GM12865 (cell line): ENCODE results near the gene SPINK4.
A peak's percentile ranks its signal among the peaks of the same experiment; 100 is the strongest.

Source experiments
- DNase-seq: peaks from one replicate; pipeline ENCODE4 v3.0.0; 2010; ENCODE audit warnings: low read depth
- H3K4me3 ChIP-seq: 2 replicates; pipeline ENCODE4 v1.5.1; 2011; ENCODE audit warnings: mild to moderate bottlenecking, low read depth, low read length, control low read depth
- CTCF ChIP-seq: IDR thresholded peaks from 2 replicates; pipeline ENCODE4 v1.5.1; 2011; ENCODE audit warnings: low read length, control low read depth, low read depth, inconsistent platforms; ENCODE audit not compliant: insufficient read depth; ENCODE audit errors: missing control alignments

SPINK4 gene

GRCh38 chr9:33290247-33291030 is 50.5 kb downstream of the SPINK4 start, which contains the start of gene NFX1:
TSS of gene NFX1 (plus strand) at chr9:33290516. CDS start at chr9:33290573, 57 bp downstream.
- no peak for TF ChIP-seq CTCF
- DNase-seq: peak; percentile 99

GRCh38 chr9:33291031-33291397 is 51.0 kb downstream of the SPINK4 start:
- no peak for DNase-seq
- peak overlapping the region; percentile 85 for H3K4me3 ChIP-seq
- TF ChIP-seq CTCF: no peak

More at GRCh38 chr9:33290247-33291030, 50.5 kb downstream of the SPINK4 start, which contains the start of gene NFX1:
- peak within 1 kb of the TSS; percentile 85 for H3K4me3 ChIP-seq

GRCh38 chr9:33291901-33292300 is 51.9 kb downstream of the SPINK4 start:
- no peak for TF ChIP-seq CTCF
- H3K4me3 ChIP-seq: peak overlapping the region; percentile 3; the same call in 1 of the 2 replicates

GRCh38 chr9:33293782-33294181 is 53.8 kb downstream of the SPINK4 start:
- no peak for DNase-seq
- no peak for TF ChIP-seq CTCF
- no peak overlapping the region for H3K4me3 ChIP-seq

More at GRCh38 chr9:33291901-33292300, 51.9 kb downstream of the SPINK4 start:
- no peak for DNase-seq

GRCh38 chr9:33294670-33295432 is 54.9 kb downstream of the SPINK4 start:
- peak; percentile 21 for DNase-seq
- peak overlapping the region; percentile 29 for H3K4me3 ChIP-seq
- TF ChIP-seq CTCF: no peak

- peak; percentile 70 for DNase-seq
- no peak for TF ChIP-seq CTCF
- H3K4me3 ChIP-seq: peak overlapping the region; percentile 42
Measured at GRCh38 chr9:33295571-33295970, 55.6 kb downstream of the SPINK4 start.
